ENCODE measurements around the gene HCN2. TPM values are rescaled to one million over a fixed set of nuclear protein-coding genes. Genes with fewer than 3 reads are reported as not detected.
A peak's percentile ranks its signal among the peaks of the same experiment; 100 is the strongest.

Gene HCN2
- total and polyA plus RNA-seq, 2 of the 13 experiments (the other 11 are each of a cell fraction or from before 2014, with no cell fraction given) = 0.01 TPM; not detected in 1

DNA sequence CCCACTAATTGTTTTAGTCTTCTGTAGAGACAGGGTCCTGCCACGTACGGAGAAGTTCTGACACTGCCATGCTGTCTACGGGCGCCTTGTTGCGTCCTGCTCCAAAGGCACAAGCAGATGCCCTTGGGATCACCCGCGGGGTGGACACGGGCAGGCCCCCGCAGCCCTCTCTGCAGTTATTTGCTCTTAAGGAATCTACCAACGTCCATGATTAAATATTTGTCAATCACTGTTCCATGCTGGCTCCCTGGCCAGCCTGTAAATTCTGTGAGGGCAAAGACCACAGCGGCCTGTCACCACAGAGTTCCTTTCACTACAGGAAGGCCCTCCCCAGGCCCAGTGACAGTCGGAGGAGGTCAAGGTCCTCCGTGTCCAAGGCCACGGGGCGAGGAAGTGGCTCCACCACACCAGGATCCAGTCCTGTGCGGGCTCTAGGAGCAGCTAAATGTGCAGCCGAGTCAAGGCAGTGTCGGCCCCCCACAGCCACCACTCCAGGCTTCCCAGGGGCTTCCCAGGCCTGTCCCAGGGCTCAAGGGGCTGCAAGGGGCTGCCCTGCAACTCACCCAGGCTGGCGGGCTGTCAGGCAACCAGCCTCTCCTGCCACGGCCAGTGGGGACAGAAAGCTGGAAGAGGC, 71.2 kb downstream of the HCN2 start (continued):
- TF ChIP-seq TAF15 (IDR thresholded peaks at IDR 0.05; ENCODE audit: low read depth, low read length, poor library complexity, severe bottlenecking) (no peak), ZFP41 (CRISPR knock-in tag; IDR thresholded peaks at IDR 0.05; ENCODE audit: borderline replicate concordance) (0 out of 2 replicates have a peak, but pooled peaks have one; percentile 17), PRPF4 (IDR thresholded peaks at IDR 0.05; ENCODE audit: low read depth, low read length, poor library complexity, severe bottlenecking) (no peak), ELF4 (CRISPR knock-in tag; IDR thresholded peaks at IDR 0.05; ENCODE audit: borderline replicate concordance) (peak; percentile 50; the same call in 1 of the 2 replicates), ZNF615 (CRISPR knock-in tag; IDR thresholded peaks at IDR 0.05; ENCODE audit: borderline replicate concordance) (no peak), ZNF569 (CRISPR knock-in tag; IDR thresholded peaks at IDR 0.05; ENCODE audit: borderline replicate concordance) (no peak), PCBP2 (optimal IDR thresholded peaks at IDR 0.05; ENCODE audit: low read depth, low read length, poor library complexity, severe bottlenecking) (no peak), ZNF496 (CRISPR knock-in tag; IDR thresholded peaks at IDR 0.05; ENCODE audit: insufficient replicate concordance) (no peak), ZNF260 (CRISPR knock-in tag; IDR thresholded peaks at IDR 0.05; ENCODE audit: borderline replicate concordance, low read depth) (no peak), HDAC1 (CRISPR knock-in tag; IDR thresholded peaks at IDR 0.05) (peak; percentile 77), TCF7 (IDR thresholded peaks at IDR 0.05; ENCODE audit: low read depth) (no peak), YY1 (IDR thresholded peaks at IDR 0.05; ENCODE audit: insufficient read depth, insufficient replicate concordance, low read depth, low read length) (no peak), LCORL (IDR thresholded peaks at IDR 0.05) (no peak), LCORL (CRISPR knock-in tag; IDR thresholded peaks at IDR 0.05) (peak; percentile 77; the same call in 1 of the 2 replicates), MEIS2 (CRISPR knock-in tag; IDR thresholded peaks at IDR 0.05) (peak; percentile 92), SP140L (CRISPR knock-in tag; IDR thresholded peaks at IDR 0.05; ENCODE audit: borderline replicate concordance) (0 out of 2 replicates have a peak, but pooled peaks have one; percentile 22), CBX2 (IDR thresholded peaks at IDR 0.05; ENCODE audit: low read depth, low read length) (no peak), CBX2 (CRISPR knock-in tag; IDR thresholded peaks at IDR 0.05; ENCODE audit: low read depth) (no peak), ZNF790 (CRISPR knock-in tag; IDR thresholded peaks at IDR 0.05; ENCODE audit: borderline replicate concordance) (peak; percentile 76; the same call in 1 of the 2 replicates), TGIF2 (CRISPR knock-in tag; IDR thresholded peaks at IDR 0.05) (peak; percentile 97), ZNF816 (CRISPR knock-in tag; IDR thresholded peaks at IDR 0.05; ENCODE audit: borderline replicate concordance) (no peak), MYC (CRISPR knock-in tag; IDR thresholded peaks at IDR 0.05; ENCODE audit: borderline replicate concordance) (peak; percentile 69; the same call in 1 of the 2 replicates)
- TF ChIP-seq, protein P1, sequence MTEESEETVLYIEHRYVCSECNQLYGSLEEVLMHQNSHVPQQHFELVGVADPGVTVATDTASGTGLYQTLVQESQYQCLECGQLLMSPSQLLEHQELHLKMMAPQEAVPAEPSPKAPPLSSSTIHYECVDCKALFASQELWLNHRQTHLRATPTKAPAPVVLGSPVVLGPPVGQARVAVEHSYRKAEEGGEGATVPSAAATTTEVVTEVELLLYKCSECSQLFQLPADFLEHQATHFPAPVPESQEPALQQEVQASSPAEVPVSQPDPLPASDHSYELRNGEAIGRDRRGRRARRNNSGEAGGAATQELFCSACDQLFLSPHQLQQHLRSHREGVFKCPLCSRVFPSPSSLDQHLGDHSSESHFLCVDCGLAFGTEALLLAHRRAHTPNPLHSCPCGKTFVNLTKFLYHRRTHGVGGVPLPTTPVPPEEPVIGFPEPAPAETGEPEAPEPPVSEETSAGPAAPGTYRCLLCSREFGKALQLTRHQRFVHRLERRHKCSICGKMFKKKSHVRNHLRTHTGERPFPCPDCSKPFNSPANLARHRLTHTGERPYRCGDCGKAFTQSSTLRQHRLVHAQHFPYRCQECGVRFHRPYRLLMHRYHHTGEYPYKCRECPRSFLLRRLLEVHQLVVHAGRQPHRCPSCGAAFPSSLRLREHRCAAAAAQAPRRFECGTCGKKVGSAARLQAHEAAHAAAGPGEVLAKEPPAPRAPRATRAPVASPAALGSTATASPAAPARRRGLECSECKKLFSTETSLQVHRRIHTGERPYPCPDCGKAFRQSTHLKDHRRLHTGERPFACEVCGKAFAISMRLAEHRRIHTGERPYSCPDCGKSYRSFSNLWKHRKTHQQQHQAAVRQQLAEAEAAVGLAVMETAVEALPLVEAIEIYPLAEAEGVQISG (CRISPR knock-in tag; IDR thresholded peaks at IDR 0.05) = peak; percentile 84
- TF ChIP-seq, protein P2, sequence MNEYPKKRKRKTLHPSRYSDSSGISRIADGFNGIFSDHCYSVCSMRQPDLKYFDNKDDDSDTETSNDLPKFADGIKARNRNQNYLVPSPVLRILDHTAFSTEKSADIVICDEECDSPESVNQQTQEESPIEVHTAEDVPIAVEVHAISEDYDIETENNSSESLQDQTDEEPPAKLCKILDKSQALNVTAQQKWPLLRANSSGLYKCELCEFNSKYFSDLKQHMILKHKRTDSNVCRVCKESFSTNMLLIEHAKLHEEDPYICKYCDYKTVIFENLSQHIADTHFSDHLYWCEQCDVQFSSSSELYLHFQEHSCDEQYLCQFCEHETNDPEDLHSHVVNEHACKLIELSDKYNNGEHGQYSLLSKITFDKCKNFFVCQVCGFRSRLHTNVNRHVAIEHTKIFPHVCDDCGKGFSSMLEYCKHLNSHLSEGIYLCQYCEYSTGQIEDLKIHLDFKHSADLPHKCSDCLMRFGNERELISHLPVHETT (CRISPR knock-in tag; conservative IDR thresholded peaks at IDR 0.05) = peak; percentile 87
- TF ChIP-seq, protein P3, sequence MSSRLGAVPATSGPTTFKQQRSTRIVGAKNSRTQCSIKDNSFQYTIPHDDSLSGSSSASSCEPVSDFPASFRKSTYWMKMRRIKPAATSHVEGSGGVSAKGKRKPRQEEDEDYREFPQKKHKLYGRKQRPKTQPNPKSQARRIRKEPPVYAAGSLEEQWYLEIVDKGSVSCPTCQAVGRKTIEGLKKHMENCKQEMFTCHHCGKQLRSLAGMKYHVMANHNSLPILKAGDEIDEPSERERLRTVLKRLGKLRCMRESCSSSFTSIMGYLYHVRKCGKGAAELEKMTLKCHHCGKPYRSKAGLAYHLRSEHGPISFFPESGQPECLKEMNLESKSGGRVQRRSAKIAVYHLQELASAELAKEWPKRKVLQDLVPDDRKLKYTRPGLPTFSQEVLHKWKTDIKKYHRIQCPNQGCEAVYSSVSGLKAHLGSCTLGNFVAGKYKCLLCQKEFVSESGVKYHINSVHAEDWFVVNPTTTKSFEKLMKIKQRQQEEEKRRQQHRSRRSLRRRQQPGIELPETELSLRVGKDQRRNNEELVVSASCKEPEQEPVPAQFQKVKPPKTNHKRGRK (CRISPR knock-in tag; IDR thresholded peaks at IDR 0.05) = no peak

Measured in HepG2 (cell line).